CD4-positive, CD25-positive, alpha-beta regulatory T cell (primary cell): ENCODE results near the gene MRPS25. TPM values are rescaled to one million over a fixed set of nuclear protein-coding genes. Genes with fewer than 3 reads are reported as not detected.

Source experiments
- ATAC-seq, 2 donors: fragments of 150-1000 bp; cut with Tn5 transposase; one replicate each; pipeline ENCODE4 v1.10.0; 2021; ENCODE audit warnings: low read depth in 2 of 2, moderate number of reproducible peaks in 2 of 2, moderate library complexity in 1 of 2
- DNase-seq, 3 donors: peaks; one replicate each; pipeline versions ENCODE4 v3.0.0 to v3.0.0-alpha.2; 2012 to 2022; ENCODE audit warnings: mixed read lengths in 1 of 3
- H3K27ac ChIP-seq: one replicate; pipeline ENCODE4 v1.7.0; 2013; ENCODE audit warnings: mild to moderate bottlenecking, low read length; ENCODE audit not compliant: insufficient read depth, poor library complexity, severe bottlenecking
- H3K27me3 ChIP-seq: one replicate; pipeline ENCODE4 v1.7.0; 2013; ENCODE audit warnings: low read length; ENCODE audit not compliant: control insufficient read depth, insufficient read depth
- H3K36me3 ChIP-seq: one replicate; pipeline ENCODE4 v1.7.0; 2013; ENCODE audit warnings: mild to moderate bottlenecking, low read length, moderate library complexity; ENCODE audit not compliant: control insufficient read depth, insufficient read depth
- H3K4me1 ChIP-seq: 2 replicates; pipeline ENCODE4 v1.7.0; 2013; ENCODE audit warnings: mild to moderate bottlenecking, low read length; ENCODE audit not compliant: insufficient read depth, control insufficient read depth, poor library complexity, severe bottlenecking
- H3K4me3 ChIP-seq: one replicate; pipeline ENCODE4 v1.7.0; 2013; ENCODE audit warnings: low read depth, mild to moderate bottlenecking, low read length, moderate library complexity
- H3K9me3 ChIP-seq, 2 experiments: 1 replicate in 1 of 2; 2 replicates in 1 of 2; pipeline ENCODE4 v1.7.0; 2013; ENCODE audit warnings: low read length in 2 of 2, mild to moderate bottlenecking in 1 of 2, moderate library complexity in 1 of 2; ENCODE audit not compliant: control insufficient read depth in 2 of 2
- H3K27ac Mint-ChIP-seq, 3 donors: one replicate each; pipeline ENCODE4 v1.8.0; 2020 to 2022; ENCODE audit warnings: mild to moderate bottlenecking in 3 of 3, mixed read lengths in 3 of 3, moderate library complexity in 2 of 3
- H3K27me3 Mint-ChIP-seq: one replicate; pipeline ENCODE4 v1.8.0; 2022; ENCODE audit warnings: mild to moderate bottlenecking, mixed read lengths
- H3K36me3 Mint-ChIP-seq: one replicate; pipeline ENCODE4 v1.8.0; 2020; ENCODE audit warnings: mixed read lengths
- H3K4me1 Mint-ChIP-seq, 4 donors: one replicate each; pipeline ENCODE4 v1.8.0; 2020 to 2022; ENCODE audit warnings: mixed read lengths in 4 of 4, mild to moderate bottlenecking in 1 of 4
- H3K4me3 Mint-ChIP-seq, 4 donors: one replicate each; pipeline ENCODE4 v1.8.0; 2020 to 2022; ENCODE audit warnings: mild to moderate bottlenecking in 4 of 4, mixed read lengths in 4 of 4, moderate library complexity in 3 of 4
- H3K9me3 Mint-ChIP-seq, 7 donors: one replicate each; pipeline ENCODE4 v1.8.0; 2020 to 2022; ENCODE audit warnings: mixed read lengths in 7 of 7, mild to moderate bottlenecking in 3 of 7, moderate library complexity in 2 of 7
- polyA plus RNA-seq, 4 donors: library from polyadenylated mRNA; unstranded; fragments of 300-500 nt; fragmentation: Illumina TruSeq; gene quantifications; one replicate each; pipeline ENCODE4 v1.2.3, GENCODE V29; 2021
- total RNA-seq: library from RNA; stranded (reverse); gene quantifications from one replicate; pipeline ENCODE4 v1.2.3, GENCODE V29; 2022

Gene MRPS25
- total and polyA plus RNA-seq, 5 donors from 2014 or later = 14.7 to 48.0 (median 17.7) TPM

DNA sequence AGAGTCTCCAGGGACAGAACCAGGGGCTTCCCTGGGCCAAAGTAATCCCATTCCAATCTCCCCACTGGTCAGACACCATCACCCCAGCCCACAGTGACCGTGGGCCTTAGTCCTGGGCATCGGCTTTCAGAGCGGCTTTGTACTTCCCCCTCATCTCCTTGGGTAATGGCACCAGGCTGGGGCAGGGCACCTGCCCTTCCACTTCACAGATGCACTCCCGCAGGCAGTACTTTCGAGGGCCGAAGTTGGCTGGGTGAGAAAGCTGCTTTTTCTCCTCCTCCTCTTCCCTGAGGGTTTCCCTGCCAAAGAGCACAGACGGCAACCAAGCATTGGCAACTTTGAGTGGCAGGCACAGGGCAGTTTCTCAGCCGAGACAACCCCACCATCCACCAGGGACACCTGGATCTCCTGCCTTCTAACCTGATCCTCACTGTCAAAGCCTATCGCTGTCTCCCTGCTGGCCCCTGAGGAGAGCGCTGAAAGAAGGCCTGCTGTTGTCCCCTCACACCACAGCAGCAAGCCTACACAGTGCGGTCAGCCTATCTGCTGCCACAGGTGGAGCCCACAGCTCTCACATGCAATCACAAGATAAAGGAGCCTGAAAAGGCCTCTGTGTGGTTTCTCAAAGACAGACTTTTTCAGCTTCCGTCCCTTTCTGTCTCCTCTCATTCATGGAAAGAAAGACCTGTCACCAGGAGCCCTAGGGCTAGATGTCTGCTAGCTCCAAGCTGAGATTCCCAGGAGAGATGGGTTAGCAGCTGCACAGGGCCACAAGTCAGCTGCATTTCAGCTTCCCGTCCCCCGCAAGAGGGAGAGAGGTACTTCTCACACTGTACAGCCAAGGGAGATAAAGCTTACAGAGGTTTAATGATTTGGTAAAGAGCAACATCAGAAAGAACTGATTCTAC lies 12.5 kb downstream of the MRPS25 start:
- no peak overlapping the region for H3K27ac ChIP-seq
- H3K27ac Mint-ChIP-seq = peak overlapping the region; percentile 49 to 79 (median 67)
- ATAC-seq (no peak), DNase-seq (no peak)
- peaks cover 14% of the 10 kb centered on the region for H3K36me3 Mint-ChIP-seq
- H3K4me3 Mint-ChIP-seq = peak overlapping the region in 1 of 4 donors; percentile 51
- H3K9me3 ChIP-seq = no peaks in the 10 kb centered on the region
- peaks cover 11% of the 10 kb centered on the region for H3K4me1 ChIP-seq
- peaks cover 25 to 37% (median 31%) of the 10 kb centered on the region in 4 donors for H3K4me1 Mint-ChIP-seq
- peaks cover 0 to 2% (median 0%) of the 10 kb centered on the region in 7 donors for H3K9me3 Mint-ChIP-seq
- H3K27me3 Mint-ChIP-seq = no peaks in the 10 kb centered on the region
- peaks cover 60% of the 10 kb centered on the region for H3K36me3 ChIP-seq
- H3K4me3 ChIP-seq = no peak overlapping the region
- H3K27me3 ChIP-seq = no peaks in the 10 kb centered on the region

DNA sequence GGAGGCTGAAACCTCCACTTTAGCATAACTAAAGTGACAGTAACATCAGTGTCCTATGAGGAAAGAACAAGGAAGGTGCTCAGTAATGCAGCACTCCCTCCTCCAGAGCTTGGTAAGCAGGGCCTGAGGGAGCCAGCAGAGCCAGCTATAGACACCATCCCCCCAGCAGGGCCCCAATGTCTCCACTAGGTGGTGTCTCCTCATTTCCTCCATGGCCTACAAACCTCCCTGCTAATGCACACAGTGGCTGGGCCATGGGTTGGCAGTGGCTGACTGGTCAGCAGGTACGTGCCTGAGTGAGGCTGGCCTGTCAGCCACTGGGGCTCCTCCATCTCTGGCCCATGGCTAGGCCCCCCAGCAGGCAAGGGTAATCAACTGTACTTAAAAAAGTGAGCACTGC lies 13.6 kb downstream of the MRPS25 start:
- Histone ChIP-seq H3K36me3 (peaks cover 60% of the 10 kb centered on the region), H3K4me3 (no peak overlapping the region), H3K27me3 (no peaks in the 10 kb centered on the region), H3K4me1 (peaks cover 11% of the 10 kb centered on the region), H3K9me3 (no peaks in the 10 kb centered on the region), H3K27ac (no peak overlapping the region)
- peaks cover 21 to 32% (median 29%) of the 10 kb centered on the region in 4 donors for H3K4me1 Mint-ChIP-seq
- peaks cover 0 to 2% (median 0%) of the 10 kb centered on the region in 7 donors for H3K9me3 Mint-ChIP-seq
- no peak overlapping the region for H3K4me3 Mint-ChIP-seq
- ATAC-seq = peak; percentile 59 to 62
- no peaks in the 10 kb centered on the region for H3K27me3 Mint-ChIP-seq
- DNase-seq = peak in 2 of 3 donors; percentile 32 to 56
- peak overlapping the region in 2 of 3 donors; percentile 71 to 73 for H3K27ac Mint-ChIP-seq
- peaks cover 17% of the 10 kb centered on the region for H3K36me3 Mint-ChIP-seq

DNA sequence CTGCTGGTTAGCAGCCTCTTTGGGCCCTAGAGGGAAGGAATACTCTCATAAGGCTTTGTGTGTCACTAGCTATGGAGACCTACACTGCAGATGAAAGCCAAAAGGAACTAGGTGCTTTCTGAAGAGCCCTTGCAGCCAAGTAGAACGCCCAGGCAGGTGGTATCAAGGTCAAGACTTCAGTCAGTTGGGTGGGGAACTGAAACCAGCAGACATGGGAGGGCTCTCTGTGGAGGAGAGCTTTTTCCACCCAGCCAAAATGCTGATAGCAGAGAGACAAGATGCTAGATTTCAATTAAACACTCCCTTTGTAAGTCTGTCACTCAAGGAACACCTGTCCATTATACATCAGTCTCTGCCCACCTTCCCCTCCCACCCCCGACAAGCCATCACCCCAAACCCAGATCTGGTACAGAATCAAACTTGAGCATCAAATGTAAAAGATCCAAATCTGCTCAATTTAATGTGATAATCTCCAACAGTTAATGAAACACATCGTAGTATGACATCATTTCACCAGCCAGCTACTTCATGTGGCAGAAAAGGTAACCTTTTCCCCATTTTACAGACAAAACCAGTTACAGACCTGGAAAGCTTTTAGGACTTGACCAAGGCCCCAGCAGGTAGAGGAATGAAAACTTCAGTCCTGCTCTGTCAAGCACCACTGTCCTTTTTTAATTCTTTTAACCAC lies 14.6 kb downstream of the MRPS25 start:
- no peak overlapping the region for H3K27ac ChIP-seq
- Mint-ChIP-seq H3K36me3 (peaks cover 26% of the 10 kb centered on the region), H3K27ac (peak overlapping the region in 2 of 3 donors; percentile 62 to 73), H3K9me3 (peaks cover 0 to 2% (median 0%) of the 10 kb centered on the region in 7 donors), H3K4me3 (no peak overlapping the region), H3K4me1 (peaks cover 21 to 32% (median 28%) of the 10 kb centered on the region in 4 donors), H3K27me3 (no peaks in the 10 kb centered on the region)
- DNase-seq (no peak), ATAC-seq (peak in 1 of 2 donors; percentile 23)
- H3K9me3 ChIP-seq = no peaks in the 10 kb centered on the region
- no peaks in the 10 kb centered on the region for H3K27me3 ChIP-seq
- H3K4me3 ChIP-seq = no peak overlapping the region
- H3K36me3 ChIP-seq = peaks cover 67% of the 10 kb centered on the region
- peaks cover 10% of the 10 kb centered on the region for H3K4me1 ChIP-seq

DNA sequence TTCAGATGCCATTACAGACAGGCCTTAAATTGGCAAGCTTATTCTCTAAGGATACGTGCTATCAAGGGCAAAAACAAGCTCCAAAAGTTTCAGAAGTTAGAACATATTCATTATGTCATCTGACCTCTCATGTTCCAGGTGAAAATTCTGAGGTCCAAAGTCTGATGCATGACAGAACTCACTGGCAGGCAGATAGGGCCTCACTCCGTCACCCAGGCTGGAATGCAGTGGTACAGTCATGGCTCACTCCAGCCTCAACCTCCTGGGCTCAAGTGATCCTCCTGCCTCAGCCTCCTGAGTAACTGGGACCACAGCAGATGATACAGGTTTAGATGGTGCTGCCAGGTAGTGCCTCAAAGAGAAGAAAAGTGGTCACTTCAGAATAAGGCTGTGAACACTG lies 15.5 kb downstream of the MRPS25 start:
- no peak overlapping the region for H3K4me3 Mint-ChIP-seq
- peaks cover 20% of the 10 kb centered on the region for H3K36me3 Mint-ChIP-seq
- DNase-seq = no peak
- peaks cover 11 to 29% (median 22%) of the 10 kb centered on the region in 4 donors for H3K4me1 Mint-ChIP-seq
- peak overlapping the region in 1 of 3 donors; percentile 73 for H3K27ac Mint-ChIP-seq
- Histone ChIP-seq H3K4me3 (no peak overlapping the region), H3K36me3 (peaks cover 77% of the 10 kb centered on the region), H3K27me3 (no peaks in the 10 kb centered on the region), H3K9me3 (no peaks in the 10 kb centered on the region), H3K27ac (no peak overlapping the region), H3K4me1 (peaks cover 2% of the 10 kb centered on the region)
- H3K9me3 Mint-ChIP-seq = no peaks in the 10 kb centered on the region
- H3K27me3 Mint-ChIP-seq = no peaks in the 10 kb centered on the region
- no peak for ATAC-seq

DNA sequence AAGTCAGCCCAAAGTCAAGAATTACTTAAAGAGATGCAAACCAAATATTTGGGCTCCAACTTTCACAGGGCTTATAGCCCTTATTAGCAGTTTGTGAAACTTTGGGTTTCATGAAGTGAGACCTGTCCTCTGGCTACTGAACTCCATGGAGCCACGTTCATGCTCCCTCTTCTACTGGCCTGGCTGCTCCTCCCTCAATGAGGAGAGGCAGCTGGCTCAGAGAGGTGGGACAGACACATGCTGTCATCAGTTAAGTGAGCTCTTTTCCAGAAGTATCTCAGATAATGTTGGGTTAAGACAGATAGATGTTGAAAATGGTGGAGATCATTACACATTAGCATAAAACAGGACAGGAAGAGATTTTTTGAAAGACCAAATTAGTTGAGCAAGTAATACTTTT lies 19.4 kb downstream of the MRPS25 start:
- Mint-ChIP-seq H3K9me3 (no peaks in the 10 kb centered on the region), H3K27me3 (no peaks in the 10 kb centered on the region), H3K27ac (peak overlapping the region in 2 of 3 donors; percentile 1 to 12), H3K4me3 (peak overlapping the region in 1 of 4 donors; percentile 32), H3K36me3 (peaks cover 29% of the 10 kb centered on the region), H3K4me1 (peaks cover 4 to 25% (median 19%) of the 10 kb centered on the region in 4 donors)
- Histone ChIP-seq H3K4me3 (no peak overlapping the region), H3K4me1 (peaks cover 8% of the 10 kb centered on the region), H3K27me3 (no peaks in the 10 kb centered on the region), H3K27ac (no peak overlapping the region), H3K9me3 (no peaks in the 10 kb centered on the region), H3K36me3 (peaks cover 96% of the 10 kb centered on the region)
- no peak for DNase-seq
- no peak for ATAC-seq

DNA sequence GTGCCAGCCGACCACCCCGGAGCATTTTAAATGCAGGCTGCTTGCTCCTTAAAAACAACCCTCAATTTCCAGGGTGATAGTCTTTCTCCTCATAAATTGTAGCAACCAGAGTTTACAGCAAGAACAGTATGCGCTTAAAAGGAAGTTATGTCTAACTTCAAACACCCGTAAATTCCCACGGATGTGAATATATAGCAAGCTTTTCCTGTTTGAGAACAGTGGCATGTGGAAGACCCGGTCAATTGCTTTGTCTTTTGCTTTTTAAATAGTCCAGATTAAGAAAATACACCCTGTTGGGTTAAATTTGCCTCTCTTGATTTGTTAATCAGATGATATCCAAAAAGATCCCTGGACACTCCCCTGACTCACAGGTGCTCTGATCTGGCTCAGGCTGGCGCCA lies 20.8 kb downstream of the MRPS25 start:
- no peak for ATAC-seq
- Mint-ChIP-seq H3K27ac (peak overlapping the region; percentile 27 to 75 (median 38)), H3K4me1 (peaks cover 4 to 21% (median 14%) of the 10 kb centered on the region in 4 donors), H3K27me3 (no peaks in the 10 kb centered on the region), H3K9me3 (no peaks in the 10 kb centered on the region), H3K36me3 (peaks cover 32% of the 10 kb centered on the region), H3K4me3 (peak overlapping the region in 1 of 4 donors; percentile 11)
- Histone ChIP-seq H3K36me3 (peaks cover 97% of the 10 kb centered on the region), H3K4me3 (no peak overlapping the region), H3K27ac (no peak overlapping the region), H3K4me1 (peaks cover 8% of the 10 kb centered on the region), H3K27me3 (no peaks in the 10 kb centered on the region), H3K9me3 (no peaks in the 10 kb centered on the region)
- no peak for DNase-seq

DNA sequence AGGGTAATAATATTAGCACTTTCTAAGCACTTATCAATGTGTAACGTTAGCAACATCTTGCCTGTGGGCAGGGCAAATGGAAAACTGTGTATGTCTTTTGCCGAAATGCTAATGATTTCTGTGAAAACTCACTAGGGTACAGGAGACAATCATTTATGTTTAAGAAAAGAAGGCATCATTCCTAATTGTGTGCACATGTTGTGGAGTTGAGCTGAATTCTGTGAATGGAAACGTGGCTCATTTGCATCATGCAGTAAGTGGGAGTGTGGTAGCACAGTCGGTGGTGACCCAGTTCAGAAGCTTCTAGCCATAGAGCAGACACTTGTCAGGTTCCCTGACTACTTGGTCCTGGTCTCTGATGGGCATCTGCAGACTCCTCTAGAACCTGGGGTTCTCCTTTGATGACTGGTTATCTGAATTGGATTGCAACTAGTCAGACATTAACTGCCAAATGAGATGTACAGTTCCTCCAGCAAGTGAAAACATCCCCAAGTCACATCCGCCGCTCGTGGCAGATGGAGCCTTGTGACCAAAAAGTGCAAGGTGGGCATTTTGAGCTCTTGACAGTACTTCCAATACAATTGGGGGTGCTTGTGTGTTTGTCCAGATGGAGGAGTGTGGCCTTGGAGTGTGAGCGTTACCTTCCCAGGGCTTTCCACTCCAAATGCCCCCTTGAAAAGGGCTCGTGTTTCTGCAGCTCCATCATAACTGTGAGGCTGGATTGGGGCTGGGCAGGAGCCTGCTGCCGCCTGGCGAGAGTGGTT lies 21.5 kb downstream of the MRPS25 start:
- Mint-ChIP-seq H3K4me3 (no peak overlapping the region), H3K27ac (peak overlapping the region in 2 of 3 donors; percentile 27 to 75), H3K4me1 (peaks cover 4 to 21% (median 14%) of the 10 kb centered on the region in 4 donors), H3K9me3 (no peaks in the 10 kb centered on the region), H3K27me3 (no peaks in the 10 kb centered on the region), H3K36me3 (peaks cover 34% of the 10 kb centered on the region)
- ATAC-seq (no peak), DNase-seq (no peak)
- Histone ChIP-seq H3K27me3 (no peaks in the 10 kb centered on the region), H3K9me3 (no peaks in the 10 kb centered on the region), H3K36me3 (peaks cover 98% of the 10 kb centered on the region), H3K4me3 (no peak overlapping the region), H3K4me1 (peaks cover 8% of the 10 kb centered on the region), H3K27ac (no peak overlapping the region)
